ENCODE data around the gene INSYN2B. TPM values are rescaled to one million over a fixed set of nuclear protein-coding genes. Genes with fewer than 3 reads are reported as not detected.

Gene INSYN2B
- total and polyA plus RNA-seq, 2 of the 8 experiments (the other 6 are each of a cell fraction or from before 2014, with no cell fraction given), result not detected

DNA sequence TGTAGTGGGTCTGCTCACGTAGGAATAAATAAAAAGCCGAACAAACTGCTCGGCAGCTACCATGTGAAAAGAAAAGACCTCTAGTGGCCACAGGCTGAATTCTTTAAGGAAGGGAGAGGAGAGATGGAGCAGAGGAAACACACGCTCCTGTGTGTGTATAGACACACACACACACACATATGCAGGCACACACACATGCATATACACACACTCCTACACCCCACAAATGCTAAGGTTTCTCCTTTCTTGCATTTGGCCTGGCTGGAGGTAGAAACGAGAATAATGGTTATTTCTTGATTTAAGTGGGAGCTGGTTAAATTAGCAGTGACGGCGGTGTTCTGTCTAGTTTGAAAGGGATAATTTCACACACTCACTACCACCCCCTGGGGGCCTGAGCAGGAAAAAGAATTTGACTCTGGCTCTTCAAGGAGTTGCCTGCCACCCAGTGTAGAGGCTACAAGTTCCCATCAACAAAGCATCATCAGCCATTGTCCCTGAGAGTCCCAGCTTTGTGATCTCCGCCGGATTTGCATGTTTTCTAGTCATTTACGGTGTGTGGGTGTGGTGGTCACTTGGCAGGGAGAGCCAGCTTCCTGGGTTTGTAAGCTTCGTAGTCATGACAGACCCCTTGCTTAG lies at the start of gene INSYN2B (continued):
- TF ChIP-seq, protein P1, sequence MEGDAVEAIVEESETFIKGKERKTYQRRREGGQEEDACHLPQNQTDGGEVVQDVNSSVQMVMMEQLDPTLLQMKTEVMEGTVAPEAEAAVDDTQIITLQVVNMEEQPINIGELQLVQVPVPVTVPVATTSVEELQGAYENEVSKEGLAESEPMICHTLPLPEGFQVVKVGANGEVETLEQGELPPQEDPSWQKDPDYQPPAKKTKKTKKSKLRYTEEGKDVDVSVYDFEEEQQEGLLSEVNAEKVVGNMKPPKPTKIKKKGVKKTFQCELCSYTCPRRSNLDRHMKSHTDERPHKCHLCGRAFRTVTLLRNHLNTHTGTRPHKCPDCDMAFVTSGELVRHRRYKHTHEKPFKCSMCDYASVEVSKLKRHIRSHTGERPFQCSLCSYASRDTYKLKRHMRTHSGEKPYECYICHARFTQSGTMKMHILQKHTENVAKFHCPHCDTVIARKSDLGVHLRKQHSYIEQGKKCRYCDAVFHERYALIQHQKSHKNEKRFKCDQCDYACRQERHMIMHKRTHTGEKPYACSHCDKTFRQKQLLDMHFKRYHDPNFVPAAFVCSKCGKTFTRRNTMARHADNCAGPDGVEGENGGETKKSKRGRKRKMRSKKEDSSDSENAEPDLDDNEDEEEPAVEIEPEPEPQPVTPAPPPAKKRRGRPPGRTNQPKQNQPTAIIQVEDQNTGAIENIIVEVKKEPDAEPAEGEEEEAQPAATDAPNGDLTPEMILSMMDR (IDR thresholded peaks at IDR 0.05; ENCODE audit: control extremely low read depth in 1 of 3, insufficient read depth in 1 of 3, low read depth in 1 of 3, low read length in 3 of 3), result peak; percentile 25 to 98 (median 55)
- TF ChIP-seq TAF1 (IDR thresholded peaks at IDR 0.05; ENCODE audit: low read depth, low read length) (0 out of 2 replicates have a peak, but pooled peaks have one; percentile 27), SP4 (IDR thresholded peaks at IDR 0.05; ENCODE audit: low read length) (no peak), NANOG (IDR thresholded peaks at IDR 0.05; ENCODE audit: insufficient read depth, low read depth, low read length, poor library complexity, severe bottlenecking) (peak; percentile 56), TCF12 (IDR thresholded peaks at IDR 0.05; ENCODE audit: low read depth, low read length) (no peak), MAFK (IDR thresholded peaks at IDR 0.05; ENCODE audit: low read depth, low read length) (no peak), FOSL1 (IDR thresholded peaks at IDR 0.05; ENCODE audit: insufficient read depth, low read depth, low read length) (no peak), KDM4A (IDR thresholded peaks at IDR 0.05; ENCODE audit: low read depth, low read length, severe bottlenecking) (no peak), ZNF274 (IDR thresholded peaks at IDR 0.05; ENCODE audit: borderline replicate concordance, extremely low read depth, low read length) (no peak), RBBP5 (IDR thresholded peaks at IDR 0.05; ENCODE audit: borderline replicate concordance, low read depth, low read length) (no peak), POU5F1 (IDR thresholded peaks at IDR 0.05; ENCODE audit: low read depth, low read length) (no peak), HDAC6 (IDR thresholded peaks at IDR 0.05; ENCODE audit: low read depth, low read length) (no peak), BRCA1 (IDR thresholded peaks at IDR 0.05; ENCODE audit: low read depth, low read length) (no peak), CHD2 (IDR thresholded peaks at IDR 0.05; ENCODE audit: low read length) (no peak), JUN (IDR thresholded peaks at IDR 0.05; ENCODE audit: low read depth, low read length) (no peak)
- TF ChIP-seq, protein P2, sequence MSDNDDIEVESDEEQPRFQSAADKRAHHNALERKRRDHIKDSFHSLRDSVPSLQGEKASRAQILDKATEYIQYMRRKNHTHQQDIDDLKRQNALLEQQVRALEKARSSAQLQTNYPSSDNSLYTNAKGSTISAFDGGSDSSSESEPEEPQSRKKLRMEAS (IDR thresholded peaks at IDR 0.05), result peak; percentile 28; the same call in 1 of the 2 replicates
- TF ChIP-seq, protein P3, sequence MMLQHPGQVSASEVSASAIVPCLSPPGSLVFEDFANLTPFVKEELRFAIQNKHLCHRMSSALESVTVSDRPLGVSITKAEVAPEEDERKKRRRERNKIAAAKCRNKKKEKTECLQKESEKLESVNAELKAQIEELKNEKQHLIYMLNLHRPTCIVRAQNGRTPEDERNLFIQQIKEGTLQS (IDR thresholded peaks at IDR 0.05; ENCODE audit: insufficient read depth, low read depth, low read length), result no peak
